ENCODE results near the gene SYPL1.

SYPL1 gene

DNA sequence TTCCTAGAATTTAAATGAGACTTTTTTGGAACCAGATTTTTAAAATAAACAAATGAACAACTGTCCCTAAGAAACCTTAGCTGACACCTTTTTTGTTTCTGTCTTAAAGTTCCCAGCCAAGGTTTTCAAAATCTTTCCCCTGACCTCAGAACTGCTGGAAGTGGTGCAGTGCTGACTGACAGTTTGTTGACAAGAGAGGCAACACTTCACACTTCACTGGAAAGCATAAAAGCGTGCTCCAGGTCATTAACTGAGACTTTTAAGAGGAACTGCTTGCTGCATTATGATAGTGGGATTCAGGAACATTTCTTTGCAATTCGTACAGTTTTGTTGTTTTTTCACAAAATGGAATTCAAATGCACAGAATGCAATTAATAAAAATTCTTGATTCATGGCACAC lies 36.2 kb downstream of the SYPL1 start:
- H3K27ac ChIP-seq, result no peak overlapping the region
- TF ChIP-seq CTCF (IDR thresholded peaks at IDR 0.05; ENCODE audit: low read depth, low read length, missing control alignments), result no peak
- no peak for DNase-seq
- H3K4me3 ChIP-seq (ENCODE audit: low read depth, low read length), result no peak overlapping the region
- in situ Hi-C loops (cut with HindIII; ENCODE audit: low pct_ligation_motif_present, low sequenced_read_pairs), result no loop called here
- no peaks in the 10 kb centered on the region for H3K27me3 ChIP-seq (replicated peaks)
- H3K36me3 ChIP-seq (replicated peaks), result no peaks in the 10 kb centered on the region

- no peak overlapping the region for H3K27ac ChIP-seq
- no peaks in the 10 kb centered on the region for H3K36me3 ChIP-seq (replicated peaks)
- H3K4me3 ChIP-seq (ENCODE audit: low read depth, low read length), result no peak overlapping the region
- no peak for TF ChIP-seq CTCF (IDR thresholded peaks at IDR 0.05; ENCODE audit: low read depth, low read length, missing control alignments)
- DNase-seq, result no peak
- H3K27me3 ChIP-seq (replicated peaks), result no peaks in the 10 kb centered on the region
- in situ Hi-C loops (cut with HindIII; ENCODE audit: low pct_ligation_motif_present, low sequenced_read_pairs), result loop anchor here (25.0 kb wide), 1 partner anchor 88 kb away; no protein-coding TSS in a partner anchor
These were observed 37.9 kb downstream of the SYPL1 start for GRCh38 chr7:106074257-106074656.

- Histone ChIP-seq H3K4me3 (ENCODE audit: low read depth, low read length) (no peak overlapping the region), H3K27ac (no peak overlapping the region), H3K36me3 (replicated peaks) (no peaks in the 10 kb centered on the region), H3K27me3 (replicated peaks) (no peaks in the 10 kb centered on the region)
- no peak for DNase-seq
- in situ Hi-C loops (cut with HindIII; ENCODE audit: low pct_ligation_motif_present, low sequenced_read_pairs), result loop anchor here (25.0 kb wide), 1 partner anchor 89 kb away; no protein-coding TSS in a partner anchor
- TF ChIP-seq CTCF (IDR thresholded peaks at IDR 0.05; ENCODE audit: low read depth, low read length, missing control alignments), result no peak
These were observed 38.4 kb downstream of the SYPL1 start for GRCh38 chr7:106073701-106074100.

DNA sequence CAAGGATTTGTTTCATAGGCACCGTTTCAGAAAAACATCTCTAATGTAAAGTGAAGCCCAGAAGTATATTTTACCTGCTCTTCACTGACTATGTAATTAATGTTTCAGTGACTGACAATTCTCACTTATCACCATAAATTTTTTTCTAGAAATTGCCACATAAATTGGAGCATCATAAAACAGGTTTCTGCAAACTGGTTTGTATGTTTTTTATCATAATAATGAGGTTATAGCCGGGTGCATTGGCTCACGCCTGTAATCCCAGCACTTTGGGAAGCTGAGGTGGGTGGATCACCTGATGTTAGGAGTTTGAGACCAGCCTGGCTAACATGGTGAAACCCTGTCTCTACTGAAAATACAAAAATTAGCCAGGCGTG lies 39.4 kb downstream of the SYPL1 start:
- no peaks in the 10 kb centered on the region for H3K27me3 ChIP-seq (replicated peaks)
- no peaks in the 10 kb centered on the region for H3K36me3 ChIP-seq (replicated peaks)

DNA sequence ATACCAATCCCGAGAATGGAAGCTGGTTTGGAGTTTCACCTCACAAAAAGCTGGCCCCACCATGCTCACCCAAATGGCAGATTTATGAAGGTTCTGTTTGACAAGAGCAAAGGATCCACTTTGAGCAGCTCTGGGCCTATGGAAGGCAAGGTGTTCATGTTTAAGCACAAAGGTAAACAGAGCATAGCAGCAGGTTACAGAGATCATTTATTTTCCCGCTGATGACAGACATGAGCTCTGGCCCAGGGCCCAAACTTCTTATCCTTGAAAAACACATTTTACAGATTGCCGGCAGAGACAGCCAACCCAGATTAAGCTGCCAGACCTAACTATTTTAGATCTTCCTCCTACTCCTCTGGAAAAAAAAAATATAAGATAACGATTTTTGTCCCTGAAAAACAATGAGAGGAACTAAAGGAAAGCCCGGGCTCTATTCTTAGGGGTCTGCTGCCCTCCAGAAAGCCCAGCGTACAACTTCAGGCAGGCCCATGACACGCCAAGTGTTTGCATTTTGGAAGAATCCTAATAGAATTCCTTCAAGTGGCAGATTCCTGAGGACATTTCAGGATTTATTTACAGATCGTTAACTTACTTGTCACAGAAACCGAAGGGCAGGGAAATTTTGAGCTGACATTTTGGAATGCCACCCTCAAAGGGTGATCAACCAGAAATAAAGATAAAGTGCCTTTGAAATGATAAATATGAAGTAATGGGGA lies 40.0 kb downstream of the SYPL1 start:
- no peaks in the 10 kb centered on the region for H3K36me3 ChIP-seq (replicated peaks)
- H3K27ac ChIP-seq, result no peak overlapping the region
- in situ Hi-C loops (cut with HindIII; ENCODE audit: low pct_ligation_motif_present, low sequenced_read_pairs), result loop anchor here (25.0 kb wide), 1 partner anchor 90 kb away; no protein-coding TSS in a partner anchor
- no peak for DNase-seq
- H3K4me3 ChIP-seq (ENCODE audit: low read depth, low read length), result no peak overlapping the region
- TF ChIP-seq CTCF (IDR thresholded peaks at IDR 0.05; ENCODE audit: low read depth, low read length, missing control alignments), result no peak
- H3K27me3 ChIP-seq (replicated peaks), result no peaks in the 10 kb centered on the region

More for the DNA sequence above, 39.4 kb downstream of the SYPL1 start:
- in situ Hi-C loops (cut with HindIII; ENCODE audit: low pct_ligation_motif_present, low sequenced_read_pairs), result loop anchor here (25.0 kb wide), 1 partner anchor 90 kb away; no protein-coding TSS in a partner anchor
- no peak for DNase-seq
- H3K27ac ChIP-seq, result no peak overlapping the region
- TF ChIP-seq CTCF (IDR thresholded peaks at IDR 0.05; ENCODE audit: low read depth, low read length, missing control alignments), result no peak
- no peak overlapping the region for H3K4me3 ChIP-seq (ENCODE audit: low read depth, low read length)

All from brain microvascular endothelial cell (primary cell).